GM13976 (cell line): Measurements from ENCODE around the gene CTPS2.
"Not testable (repeated sequence)": the region's sequence is repeated elsewhere in the genome, so short reads cannot be mapped to it uniquely, and the experiment has no call there.

ENCODE experiments used
- DNase-seq: peaks from one replicate; pipeline ENCODE4 v3.0.0; 2012; ENCODE audit warnings: low spot score
- CTCF ChIP-seq: IDR thresholded peaks from 2 replicates; pipeline ENCODE4 v1.5.1; 2012; ENCODE audit warnings: borderline replicate concordance, mild to moderate bottlenecking; ENCODE audit not compliant: insufficient read depth; ENCODE audit errors: extremely low read depth, missing control alignments, control extremely low read depth
- in situ Hi-C: fragments of 300-500 bp; cut with MboI; formaldehyde crosslinking; loops from one replicate; pipeline ENCODE4 v1.12.0; 2022; ENCODE audit warnings: low sequenced_read_pairs, mixed read lengths, inconsistent platforms; ENCODE audit not compliant: unreplicated experiment

The CTPS2 gene

DNA sequence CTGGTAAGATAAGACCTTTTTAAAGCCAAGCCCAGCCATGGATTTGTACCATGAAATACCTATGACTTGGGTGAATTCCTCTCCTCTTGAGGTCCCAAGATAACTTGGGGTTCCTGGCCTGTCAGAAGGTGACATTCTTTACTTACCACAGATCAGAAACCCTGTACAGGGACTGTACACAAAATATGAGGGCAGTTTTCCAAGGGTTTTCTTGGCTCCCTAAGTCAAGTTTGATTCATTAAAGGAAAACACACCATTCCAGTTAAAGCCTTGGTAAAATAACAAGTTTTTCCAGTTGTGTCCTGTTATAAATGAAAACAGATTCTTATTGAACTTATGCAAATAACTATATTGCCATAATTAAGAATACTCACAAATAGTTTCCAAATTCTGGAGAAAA lies 15.2 kb upstream of the CTPS2 start:
- no peak for TF ChIP-seq CTCF
- in situ Hi-C loops: no loop called here
- no peak for DNase-seq

DNA sequence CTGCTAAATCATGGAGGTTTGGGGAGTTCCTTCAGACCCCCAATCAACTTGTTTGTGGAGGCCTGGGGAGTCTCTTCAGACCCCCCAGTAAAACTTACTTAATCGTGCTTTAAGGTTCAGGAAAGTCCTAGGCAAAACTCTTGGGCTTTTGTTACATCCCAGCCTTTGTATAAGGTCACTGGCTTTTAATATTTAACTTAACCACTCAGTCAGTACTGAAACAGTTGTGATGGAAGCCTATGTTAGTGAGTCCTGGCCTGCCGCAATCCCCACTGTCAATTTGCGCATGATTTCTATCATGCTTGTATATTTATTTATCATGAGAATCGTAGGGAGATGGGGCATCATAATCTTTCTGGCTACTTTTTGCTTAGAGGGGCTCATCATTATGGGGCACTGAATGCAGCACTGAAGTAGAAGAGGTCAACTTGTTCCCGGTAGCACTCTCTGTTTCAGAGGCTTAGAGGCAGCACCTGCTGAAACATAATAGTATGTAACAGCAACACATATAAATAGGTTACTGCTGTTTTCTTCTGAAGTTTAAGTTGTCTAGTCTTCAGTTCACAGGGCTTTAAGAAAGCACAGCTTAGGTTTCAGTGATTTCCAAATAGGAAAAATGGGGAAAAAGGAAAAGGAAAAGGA lies 14.0 kb upstream of the CTPS2 start:
- in situ Hi-C loops, DNase-seq: not testable (repeated sequence)

GRCh38 chrX:16725072-16725471 lies 12.6 kb upstream of the CTPS2 start:
- in situ Hi-C loops: no loop called here
- TF ChIP-seq CTCF: no peak
- DNase-seq: no peak

DNA sequence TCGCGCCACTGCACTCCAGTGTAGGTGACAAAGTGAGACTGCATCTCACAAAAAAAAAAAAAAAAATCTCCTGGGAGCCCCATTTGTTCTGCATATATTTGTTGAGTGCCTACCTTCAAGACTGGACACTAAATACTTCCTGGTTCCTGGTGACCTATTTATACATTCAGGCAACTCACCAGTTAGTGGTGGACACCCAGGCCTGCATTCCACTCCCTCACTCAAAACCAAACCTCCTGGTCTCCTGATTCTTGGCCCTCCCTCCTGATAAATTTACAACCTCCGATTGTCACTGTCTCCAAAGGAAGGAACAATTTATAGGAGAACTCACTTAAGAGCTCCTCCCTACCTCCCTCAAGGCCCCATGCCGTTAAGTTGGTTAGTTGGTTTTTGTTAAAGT lies 10.0 kb upstream of the CTPS2 start:
- in situ Hi-C loops: no loop called here
- TF ChIP-seq CTCF: no peak
- DNase-seq: no peak

DNA sequence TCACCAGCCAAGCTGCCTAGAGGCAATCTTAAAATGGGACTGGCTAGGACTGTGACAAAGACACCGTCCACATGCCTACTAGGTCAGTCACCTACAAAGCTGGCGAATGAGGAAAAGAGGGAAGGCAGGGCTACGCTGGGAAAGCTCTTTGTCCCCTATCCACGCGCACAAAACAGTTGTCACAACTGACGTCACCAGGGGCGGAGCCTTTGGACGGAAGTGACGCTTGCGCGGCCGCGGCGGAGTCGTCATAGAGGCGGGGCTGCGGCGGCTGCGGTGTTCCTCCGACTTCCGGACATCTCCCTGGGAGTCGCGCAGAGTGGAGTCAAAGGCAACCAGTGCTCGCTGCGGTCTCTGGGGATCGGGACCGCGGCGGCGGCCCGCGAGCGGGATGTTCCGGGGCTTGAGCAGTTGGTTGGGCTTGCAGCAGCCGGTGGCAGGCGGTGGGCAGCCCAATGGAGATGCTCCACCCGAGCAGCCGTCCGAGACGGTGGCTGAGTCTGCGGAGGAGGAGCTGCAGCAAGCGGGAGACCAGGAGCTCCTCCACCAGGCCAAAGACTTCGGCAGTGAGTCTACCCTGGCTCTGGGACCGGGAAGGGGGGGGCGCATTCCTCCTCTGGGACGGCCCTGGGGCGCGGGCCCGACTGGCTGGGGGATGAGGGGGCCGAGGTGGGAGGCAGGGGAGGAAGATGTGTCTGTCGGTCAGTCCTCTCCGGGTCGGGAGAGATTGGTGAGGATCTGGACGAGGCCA lies 7.0 kb upstream of the CTPS2 start, which contains the start of gene SYAP1:
TSS of gene SYAP1 (plus strand) at position 279 of the 751 bp plus-strand sequence. CDS start at position 392, 113 bp downstream.
- in situ Hi-C loops: no loop called here
- no peak for TF ChIP-seq CTCF
- peak; percentile 86 for DNase-seq

GRCh38 chrX:16718824-16719333 lies 6.4 kb upstream of the CTPS2 start:
- in situ Hi-C loops: no loop called here
- no peak for DNase-seq
- TF ChIP-seq CTCF: no peak

DNA sequence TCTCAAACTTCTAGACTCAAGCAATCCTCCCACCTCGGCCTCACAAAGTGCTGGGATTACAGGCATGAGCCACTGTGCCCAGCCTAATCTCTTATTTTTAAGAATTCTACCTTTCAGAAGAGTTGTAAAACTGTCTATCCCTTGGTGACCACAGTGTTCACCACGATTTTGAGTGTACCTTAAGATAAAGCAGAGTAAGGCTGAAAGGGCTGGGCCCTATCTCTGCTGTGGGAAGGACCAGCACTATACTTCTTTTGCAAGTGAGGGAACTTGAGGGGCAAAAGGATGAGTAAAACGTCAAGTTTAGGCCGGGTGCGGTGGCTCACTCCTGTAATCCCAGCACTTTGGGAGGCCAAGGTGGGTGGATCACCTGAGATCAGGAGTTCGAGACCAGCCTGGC lies 4.0 kb upstream of the CTPS2 start:
- DNase-seq, in situ Hi-C loops: not testable (repeated sequence)

DNA sequence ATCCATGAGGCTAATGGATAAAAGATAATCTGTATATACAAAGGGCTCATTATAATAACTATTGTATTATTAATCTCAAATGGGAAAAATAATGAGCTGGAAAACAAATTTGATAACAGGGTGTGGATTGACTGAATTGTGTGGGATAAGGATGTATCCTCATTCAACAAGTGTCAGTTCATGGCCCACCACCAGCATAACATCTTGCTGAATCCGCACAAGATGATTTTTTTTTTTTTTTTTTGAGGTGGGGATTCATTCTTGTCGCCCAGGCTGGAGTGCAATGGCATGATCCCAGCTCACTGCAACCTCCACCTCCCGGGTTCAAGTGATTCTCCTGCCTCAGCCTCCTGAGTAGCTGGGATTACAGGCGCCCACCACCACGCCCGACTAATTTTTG lies 3.2 kb upstream of the CTPS2 start:
- in situ Hi-C loops: not testable (repeated sequence)

More for the DNA sequence above, 3.2 kb upstream of the CTPS2 start:
- DNase-seq: not testable (repeated sequence)
